ENCODE data around the gene LRRC32. TPM values are rescaled to one million over a fixed set of nuclear protein-coding genes. Genes with fewer than 3 reads are reported as not detected.

Gene LRRC32
- polyA plus RNA-seq, 2 of the 4 experiments (the other 2 are of a cell fraction) = 0.25 to 0.62 TPM

- TF ChIP-seq, protein P1, sequence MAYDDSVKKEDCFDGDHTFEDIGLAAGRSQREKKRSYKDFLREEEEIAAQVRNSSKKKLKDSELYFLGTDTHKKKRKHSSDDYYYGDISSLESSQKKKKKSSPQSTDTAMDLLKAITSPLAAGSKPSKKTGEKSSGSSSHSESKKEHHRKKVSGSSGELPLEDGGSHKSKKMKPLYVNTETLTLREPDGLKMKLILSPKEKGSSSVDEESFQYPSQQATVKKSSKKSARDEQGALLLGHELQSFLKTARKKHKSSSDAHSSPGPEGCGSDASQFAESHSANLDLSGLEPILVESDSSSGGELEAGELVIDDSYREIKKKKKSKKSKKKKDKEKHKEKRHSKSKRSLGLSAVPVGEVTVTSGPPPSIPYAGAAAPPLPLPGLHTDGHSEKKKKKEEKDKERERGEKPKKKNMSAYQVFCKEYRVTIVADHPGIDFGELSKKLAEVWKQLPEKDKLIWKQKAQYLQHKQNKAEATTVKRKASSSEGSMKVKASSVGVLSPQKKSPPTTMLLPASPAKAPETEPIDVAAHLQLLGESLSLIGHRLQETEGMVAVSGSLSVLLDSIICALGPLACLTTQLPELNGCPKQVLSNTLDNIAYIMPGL (CRISPR knock-in tag; IDR thresholded peaks at IDR 0.05; ENCODE audit: borderline replicate concordance) = no peak
- no peak for TF ChIP-seq ELK1 (IDR thresholded peaks at IDR 0.05; ENCODE audit: low read depth, low read length)
- no peak for TF ChIP-seq KDM5A (IDR thresholded peaks at IDR 0.05)
- no peak for TF ChIP-seq CBX2 (IDR thresholded peaks at IDR 0.05; ENCODE audit: borderline replicate concordance, low read depth)
- no peak for TF ChIP-seq USF2 (IDR thresholded peaks at IDR 0.05)
- TF ChIP-seq MYC (IDR thresholded peaks at IDR 0.05; ENCODE audit: borderline replicate concordance, low read length) = no peak
These were observed 14.7 kb upstream of the LRRC32 start (continued) for GRCh38 chr11:76685237-76685636.

GRCh38 chr11:76684516-76684915, 14.0 kb upstream of the LRRC32 start:
- Histone ChIP-seq H3K4me1 (no peaks in the 10 kb centered on the region), H3K9me3 (no peaks in the 10 kb centered on the region), H3K27ac (no peak overlapping the region), H3K4me2 (no peak overlapping the region), H3K4me3 (no peak overlapping the region)
- FAIRE-seq (no peak), ATAC-seq (no peak), DNase-seq (ENCODE audit: low read depth in 1 of 2, low spot score in 1 of 2) (no peak)
- WGBS (ENCODE audit: missing lambda C conversion rate) = 84% methylated on average over 5 of the region's 5 CpGs
- TF ChIP-seq JUNB (IDR thresholded peaks at IDR 0.05) (no peak), NFE2L2 (conservative IDR thresholded peaks at IDR 0.05; ENCODE audit: low read length) (no peak), ZFP36 (IDR thresholded peaks at IDR 0.05; ENCODE audit: borderline replicate concordance, partially characterized antibody) (no peak), KDM1A (IDR thresholded peaks at IDR 0.05; ENCODE audit: low read depth) (no peak), POLR2A (IDR thresholded peaks at IDR 0.05; ENCODE audit: low read length) (no peak), SMC3 (IDR thresholded peaks at IDR 0.05) (no peak), EP300 (IDR thresholded peaks at IDR 0.05) (no peak), E2F6 (IDR thresholded peaks at IDR 0.05; ENCODE audit: borderline replicate concordance, low read depth) (no peak), PBX3 (IDR thresholded peaks at IDR 0.05) (no peak), NPAS2 (CRISPR knock-in tag; IDR thresholded peaks at IDR 0.05; ENCODE audit: borderline replicate concordance) (no peak), HOXB13 (CRISPR knock-in tag; IDR thresholded peaks at IDR 0.05; ENCODE audit: low read depth) (no peak), RCOR1 (IDR thresholded peaks at IDR 0.05; ENCODE audit: low read depth, low read length) (no peak), ELK1 (IDR thresholded peaks at IDR 0.05; ENCODE audit: low read depth, low read length) (no peak), MAFK (IDR thresholded peaks at IDR 0.05; ENCODE audit: partially characterized antibody) (no peak), RAD21 (conservative IDR thresholded peaks at IDR 0.05 in 1 of 2, IDR thresholded peaks at IDR 0.05 in 1 of 2) (no peak), PHF8 (IDR thresholded peaks at IDR 0.05; ENCODE audit: borderline replicate concordance, low read depth) (no peak)
- ChIA-PET POLR2A (no interaction called here), CTCF (interaction anchor here (1.2 to 1.9 kb wide), 2 partner anchors 40 to 86 kb away, joined by 3 to 6 read pairs; no protein-coding TSS in a partner anchor)

Data from A549 (cell line).